H9 (cell line): ENCODE measurements around the gene SIDT2. TPM values are rescaled to one million over a fixed set of nuclear protein-coding genes. Genes with fewer than 3 reads are reported as not detected.
"Not testable (repeated sequence)": the region's sequence is repeated elsewhere in the genome, so short reads cannot be mapped to it uniquely, and the experiment has no call there.

ENCODE experiments used
- DNase-seq: peaks from one replicate; pipeline ENCODE4 v3.0.0-alpha.2; 2017
- H2AFZ ChIP-seq: one replicate; pipeline ENCODE4 v1.6.1; 2013; ENCODE audit warnings: mild to moderate bottlenecking, low read length, control low read depth, moderate library complexity
- H2AK5ac ChIP-seq: 2 replicates; pipeline ENCODE4 v1.6.1; 2013; ENCODE audit warnings: low read length, control low read depth, mixed read lengths; ENCODE audit not compliant: insufficient read length
- H2BK120ac ChIP-seq: one replicate; pipeline ENCODE4 v1.6.1; 2013; ENCODE audit warnings: low read depth, mild to moderate bottlenecking, low read length, control low read depth, inconsistent platforms; ENCODE audit not compliant: poor library complexity, severe bottlenecking
- H2BK12ac ChIP-seq: 2 replicates; pipeline ENCODE4 v1.6.1; 2013; ENCODE audit warnings: low read length, control low read depth, mixed read lengths, low read depth; ENCODE audit not compliant: insufficient read length
- H2BK15ac ChIP-seq: 2 replicates; pipeline ENCODE4 v1.6.1; 2013; ENCODE audit warnings: low read depth, low read length, control low read depth
- H2BK20ac ChIP-seq: one replicate; pipeline ENCODE4 v1.6.1; 2013; ENCODE audit warnings: low read depth, mild to moderate bottlenecking, low read length, control low read depth, inconsistent platforms; ENCODE audit not compliant: poor library complexity, severe bottlenecking
- H2BK5ac ChIP-seq: 2 replicates; pipeline ENCODE4 v1.6.1; 2013; ENCODE audit warnings: low read length, control low read depth, mixed read lengths; ENCODE audit not compliant: insufficient read length
- H3K14ac ChIP-seq: 2 replicates; pipeline ENCODE4 v1.6.1; 2013; ENCODE audit warnings: low read length, control low read depth; ENCODE audit not compliant: insufficient read depth
- H3K18ac ChIP-seq: 2 replicates; pipeline ENCODE4 v1.6.1; 2013; ENCODE audit warnings: low read depth, mild to moderate bottlenecking, mixed read lengths, low read length, control low read depth; ENCODE audit not compliant: insufficient read length
- H3K23ac ChIP-seq: 2 replicates; pipeline ENCODE4 v1.6.1; 2013; ENCODE audit warnings: low read length, control low read depth, mixed read lengths, low read depth; ENCODE audit not compliant: insufficient read length
- H3K23me2 ChIP-seq: 2 replicates; pipeline ENCODE4 v1.6.1; 2013; ENCODE audit warnings: low read depth, mild to moderate bottlenecking, mixed read lengths, low read length, control low read depth; ENCODE audit not compliant: insufficient read length, poor library complexity, severe bottlenecking
- H3K27ac ChIP-seq: 2 replicates; pipeline ENCODE4 v1.5.1; 2013; ENCODE audit warnings: low read length, control low read depth, mixed read lengths, low read depth; ENCODE audit not compliant: insufficient read length
- H3K27me3 ChIP-seq: 2 replicates; pipeline ENCODE4 v1.6.1; 2013; ENCODE audit warnings: low read length, control low read depth, inconsistent platforms; ENCODE audit not compliant: insufficient read depth
- H3K4ac ChIP-seq: 2 replicates; pipeline ENCODE4 v1.6.1; 2013; ENCODE audit warnings: low read depth, mild to moderate bottlenecking, control low read depth, inconsistent platforms, low read length, moderate library complexity
- H3K4me1 ChIP-seq: 2 replicates; pipeline ENCODE4 v1.6.1; 2013; ENCODE audit warnings: low read length, control low read depth, inconsistent platforms; ENCODE audit not compliant: insufficient read depth
- H3K4me2 ChIP-seq: 2 replicates; pipeline ENCODE4 v1.6.1; 2013; ENCODE audit warnings: low read length, control low read depth, mixed read lengths; ENCODE audit not compliant: insufficient read length, insufficient read depth
- H3K56ac ChIP-seq: 2 replicates; pipeline ENCODE4 v1.6.1; 2013; ENCODE audit warnings: low read depth, mild to moderate bottlenecking, mixed read lengths, low read length, control low read depth; ENCODE audit not compliant: insufficient read length
- H3K79me1 ChIP-seq: 2 replicates; pipeline ENCODE4 v1.6.1; 2013; ENCODE audit warnings: low read depth, mild to moderate bottlenecking, moderate library complexity, low read length, control low read depth, inconsistent platforms; ENCODE audit not compliant: insufficient read depth, poor library complexity, severe bottlenecking
- H3K79me2 ChIP-seq: 2 replicates; pipeline ENCODE4 v1.6.1; 2013; ENCODE audit warnings: low read length, control low read depth, inconsistent platforms; ENCODE audit not compliant: insufficient read depth
- H3K9ac ChIP-seq: 2 replicates; pipeline ENCODE4 v1.6.1; 2013; ENCODE audit warnings: low read length, control low read depth, mixed read lengths; ENCODE audit not compliant: insufficient read length; ENCODE audit errors: extremely low read depth
- H3K9me3 ChIP-seq: one replicate; pipeline ENCODE4 v1.6.1; 2013; ENCODE audit warnings: low read depth, low read length, inconsistent platforms; ENCODE audit not compliant: control insufficient read depth
- H3T11ph ChIP-seq: one replicate; pipeline ENCODE4 v1.6.1; 2013; ENCODE audit warnings: mild to moderate bottlenecking, low read length, control low read depth, inconsistent platforms
- H4K20me1 ChIP-seq: one replicate; pipeline ENCODE4 v1.6.1; 2013; ENCODE audit not compliant: control insufficient read depth, insufficient read length, insufficient read depth
- H4K5ac ChIP-seq: 2 replicates; pipeline ENCODE4 v1.6.1; 2013; ENCODE audit warnings: low read depth, mild to moderate bottlenecking, mixed read lengths, low read length, control low read depth; ENCODE audit not compliant: insufficient read length
- H4K8ac ChIP-seq: replicated peaks from 2 replicates; pipeline ENCODE4 v1.6.1; 2013; ENCODE audit warnings: low read length, control low read depth, mixed read lengths, low read depth; ENCODE audit not compliant: insufficient read length
- H4K91ac ChIP-seq: 2 replicates; pipeline ENCODE4 v1.6.1; 2013; ENCODE audit warnings: low read depth, mild to moderate bottlenecking, moderate library complexity, mixed read lengths, low read length, control low read depth; ENCODE audit not compliant: insufficient read length
- H3K27ac Mint-ChIP-seq, 3 experiments: 2 replicates in 2 of 3; 3 replicates in 1 of 3; pipeline ENCODE4 v1.8.0; 2020 to 2021; ENCODE audit warnings: mixed read lengths in 3 of 3, mild to moderate bottlenecking in 1 of 3, moderate library complexity in 1 of 3
- H3K27me3 Mint-ChIP-seq: 2 replicates; pipeline ENCODE4 v1.8.0; 2021; ENCODE audit warnings: low read depth, mild to moderate bottlenecking, moderate library complexity, mixed read lengths
- H3K36me3 Mint-ChIP-seq, 3 experiments: 2 replicates in 2 of 3; 3 replicates in 1 of 3; pipeline ENCODE4 v1.8.0; 2020 to 2021; ENCODE audit warnings: low read depth in 3 of 3, mixed read lengths in 3 of 3; ENCODE audit not compliant: insufficient read depth in 1 of 3
- H3K4me1 Mint-ChIP-seq, 2 experiments: 2 replicates each; pipeline ENCODE4 v1.8.0; 2020; ENCODE audit warnings: mixed read lengths in 2 of 2
- H3K4me3 Mint-ChIP-seq, 2 experiments: 2 replicates in 1 of 2; 3 replicates in 1 of 2; pipeline ENCODE4 v1.8.0; 2020 to 2021; ENCODE audit warnings: mild to moderate bottlenecking in 2 of 2, mixed read lengths in 2 of 2, moderate library complexity in 1 of 2
- H3K9me3 Mint-ChIP-seq, 2 experiments: 2 replicates in 1 of 2; 3 replicates in 1 of 2; pipeline ENCODE4 v1.8.0; 2020; ENCODE audit warnings: mild to moderate bottlenecking in 2 of 2, mixed read lengths in 2 of 2, moderate library complexity in 1 of 2
- WGBS: extraction: QIAGEN DNeasy Blood & Tissue Kit; methylation state at CpG from one replicate; pipeline ENCODE4 v1.1.7; 2013; ENCODE audit warnings: missing lambda C conversion rate, low lambda C conversion rate, mixed read lengths; ENCODE audit not compliant: insufficient read length; ENCODE audit errors: extremely low coverage; 5-methylcytosine and 5-hydroxymethylcytosine counted together
- total RNA-seq: library from RNA; stranded (reverse); gene quantifications from 2 replicates; pipeline ENCODE4 v1.2.1, GENCODE V29; 2021

Gene SIDT2
- total RNA-seq, 1 experiment from 2014 or later, result 18.3 TPM

DNA sequence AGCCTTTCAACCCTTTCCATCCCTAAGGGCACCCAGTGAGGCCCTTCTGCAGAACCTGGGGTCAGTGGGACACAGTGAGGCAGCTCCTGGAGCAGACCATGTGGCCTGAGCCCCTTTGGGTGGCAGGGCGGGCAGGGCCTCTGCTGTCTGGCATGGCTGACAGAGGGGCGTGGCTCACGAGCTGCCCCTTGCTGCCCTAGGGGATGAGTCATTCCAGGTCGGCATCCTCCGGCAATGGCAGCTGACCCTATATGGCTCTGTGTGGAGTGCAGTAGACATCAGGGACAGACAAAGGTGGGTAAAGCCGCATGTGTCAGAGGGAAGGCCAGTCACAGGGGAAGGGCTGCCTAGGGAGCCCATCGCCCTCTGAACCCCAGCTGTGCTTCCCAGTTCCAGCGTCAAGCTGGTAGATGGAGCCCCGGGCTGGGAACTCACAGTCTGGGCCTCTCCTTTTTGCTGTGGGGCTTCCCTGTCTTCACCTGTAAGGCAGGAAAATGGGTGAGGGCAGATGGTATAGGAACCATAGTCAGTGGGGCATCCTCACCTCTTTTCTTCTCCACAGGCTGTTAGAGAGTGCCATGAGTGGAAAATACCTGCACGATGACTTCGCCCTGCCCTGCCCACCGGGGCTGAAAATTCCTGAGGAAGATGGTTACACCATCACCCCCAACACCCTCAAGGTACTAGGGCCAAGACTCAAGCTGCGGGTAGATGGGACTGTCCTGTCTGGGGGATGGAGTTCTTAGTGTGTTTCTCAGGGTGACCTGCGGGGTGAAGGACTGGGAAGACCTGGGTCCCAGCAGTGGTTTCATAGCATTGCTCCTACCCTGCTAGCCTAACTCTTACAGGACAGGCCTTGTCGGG lies 41.1 kb upstream of the SIDT2 start:
- not testable (repeated sequence) for H3K36me3 Mint-ChIP-seq, H3K9me3 ChIP-seq, H4K5ac ChIP-seq, H3K27ac ChIP-seq, H3K9me3 Mint-ChIP-seq, H4K91ac ChIP-seq, H4K8ac ChIP-seq, H2BK12ac ChIP-seq, H3K4ac ChIP-seq, H3K27me3 ChIP-seq, H3K18ac ChIP-seq, H3K23me2 ChIP-seq, H3K9ac ChIP-seq, DNase-seq, H2AFZ ChIP-seq, H3K4me1 Mint-ChIP-seq, H3K4me2 ChIP-seq, H3K79me1 ChIP-seq, H2BK20ac ChIP-seq, H3K14ac ChIP-seq, H3K23ac ChIP-seq, H2AK5ac ChIP-seq, H2BK120ac ChIP-seq, H3K27me3 Mint-ChIP-seq, H3K4me1 ChIP-seq, H2BK5ac ChIP-seq, H3K79me2 ChIP-seq, H2BK15ac ChIP-seq, H4K20me1 ChIP-seq, H3K27ac Mint-ChIP-seq, H3T11ph ChIP-seq, H3K56ac ChIP-seq, H3K4me3 Mint-ChIP-seq
- WGBS, result no CpG with 5 or more reads among the region's 15 CpGs
